OCI-LY1 (cell line): Measurements from ENCODE around the gene NEURL1.

ENCODE experiments used
- H2AFZ ChIP-seq: fragments of 200-600 bp; sonication (generic), shearing (Covaris generic); 2 replicates; pipeline ENCODE4 v1.6.0; 2014; ENCODE audit warnings: antibody characterized with exemption, mild to moderate bottlenecking, low read length
- H3F3A ChIP-seq: fragments of 200-600 bp; sonication (generic), shearing (Covaris generic); 2 replicates; pipeline ENCODE4 v1.6.0; 2014; ENCODE audit warnings: mild to moderate bottlenecking, antibody characterized with exemption, low read length, moderate library complexity; ENCODE audit not compliant: insufficient read depth
- H3K27ac ChIP-seq: fragments of 200-600 bp; sonication (generic); 2 replicates; pipeline ENCODE4 v1.5.1; 2014; ENCODE audit warnings: low read length, mixed run types, mild to moderate bottlenecking, low read depth; ENCODE audit not compliant: poor library complexity, severe bottlenecking
- H3K27me3 ChIP-seq: fragments of 200-600 bp; sonication (generic); 2 replicates; pipeline ENCODE4 v1.6.0; 2014; ENCODE audit warnings: antibody characterized with exemption, mild to moderate bottlenecking, low read length, moderate library complexity; ENCODE audit not compliant: insufficient read depth
- H3K36me3 ChIP-seq: fragments of 200-600 bp; sonication (generic); 2 replicates; pipeline ENCODE4 v1.6.1; 2014; ENCODE audit warnings: mild to moderate bottlenecking, antibody characterized with exemption, low read length, moderate library complexity, mixed read lengths; ENCODE audit not compliant: insufficient read depth
- H3K4me1 ChIP-seq: fragments of 200-600 bp; sonication (generic); 2 replicates; pipeline ENCODE4 v1.5.1; 2014; ENCODE audit warnings: mild to moderate bottlenecking, low read length, moderate library complexity; ENCODE audit not compliant: insufficient read depth, severe bottlenecking
- H3K4me2 ChIP-seq: fragments of 200-600 bp; sonication (generic), shearing (Covaris generic); 2 replicates; pipeline ENCODE4 v1.6.1; 2014; ENCODE audit warnings: low read length
- H3K4me3 ChIP-seq: fragments of 200-600 bp; sonication (generic); 2 replicates; pipeline ENCODE4 v1.5.1; 2014; ENCODE audit warnings: low read length, low read depth, mild to moderate bottlenecking, mixed read lengths; ENCODE audit not compliant: poor library complexity, severe bottlenecking
- H3K79me2 ChIP-seq: fragments of 200-600 bp; shearing (Covaris generic); 2 replicates; pipeline ENCODE4 v1.6.1; 2016; ENCODE audit warnings: mixed run types, low read length, mixed read lengths; ENCODE audit not compliant: insufficient read depth
- H3K9ac ChIP-seq: fragments of 200-600 bp; sonication (generic), shearing (Covaris generic); 2 replicates; pipeline ENCODE4 v1.6.1; 2014; ENCODE audit warnings: mild to moderate bottlenecking, low read length, mixed read lengths
- H3K9me2 ChIP-seq: fragments of 200-600 bp; sonication (generic), shearing (Covaris generic); 2 replicates; pipeline ENCODE4 v1.6.1; 2014; ENCODE audit warnings: low read depth, mild to moderate bottlenecking, low read length, mixed read lengths
- H3K9me3 ChIP-seq: fragments of 200-600 bp; shearing (Covaris generic); 2 replicates; pipeline ENCODE4 v1.6.1; 2014; ENCODE audit warnings: low read length, mixed read lengths
- H4K20me1 ChIP-seq: fragments of 200-600 bp; sonication (generic), shearing (Covaris generic); 2 replicates; pipeline ENCODE4 v1.6.0; 2016; ENCODE audit warnings: mild to moderate bottlenecking, low read length; ENCODE audit not compliant: insufficient read depth
- EZH2 ChIP-seq: fragments of 200-600 bp; sonication (generic), shearing (Covaris generic); IDR thresholded peaks from 2 replicates; pipeline ENCODE4 v1.8.0; 2017; ENCODE audit warnings: borderline replicate concordance, mixed run types, mild to moderate bottlenecking, antibody characterized with exemption, low read length, moderate library complexity, mixed read lengths
- TF ChIP-seq, protein P1 (sequence below): fragments of 200-600 bp; sonication (generic), shearing (Covaris generic); IDR thresholded peaks from 2 replicates; pipeline ENCODE4 v1.5.1; 2017; ENCODE audit warnings: mild to moderate bottlenecking, antibody characterized with exemption, low read length, moderate library complexity, mixed read lengths

The NEURL1 gene

DNA sequence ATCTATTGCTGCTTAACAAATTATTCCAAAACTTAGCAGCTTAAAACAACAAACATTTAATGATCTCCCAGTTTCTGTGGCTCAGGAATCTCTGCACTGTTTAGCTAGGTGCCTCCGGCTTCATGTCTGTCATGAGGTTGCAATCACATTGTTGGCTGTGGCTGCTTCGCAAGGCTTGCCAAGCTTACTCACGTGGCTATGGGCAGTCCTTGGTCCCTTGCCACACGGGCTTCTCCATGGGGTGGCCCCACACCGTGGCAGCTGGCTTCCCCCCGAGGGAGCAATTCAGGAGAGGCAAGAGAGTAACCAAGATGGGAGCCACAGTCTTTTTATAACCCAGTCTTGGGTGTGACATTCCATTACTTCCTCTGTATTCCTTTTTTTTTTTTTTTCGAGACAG, 67.4 kb downstream of the NEURL1 start:
- Histone ChIP-seq H2AFZ (no peak overlapping the region), H3K9me3 (no peaks in the 10 kb centered on the region), H3K4me2 (no peak overlapping the region), H3K4me1 (no peaks in the 10 kb centered on the region), H3K9ac (no peak overlapping the region), H3K9me2 (no peaks in the 10 kb centered on the region), H4K20me1 (no peaks in the 10 kb centered on the region), H3K4me3 (no peak overlapping the region), H3F3A (no peaks in the 10 kb centered on the region), H3K36me3 (no peaks in the 10 kb centered on the region), H3K79me2 (no peaks in the 10 kb centered on the region), H3K27me3 (no peaks in the 10 kb centered on the region), H3K27ac (no peak overlapping the region)
- TF ChIP-seq EZH2 = no peak
- TF ChIP-seq, protein P1, sequence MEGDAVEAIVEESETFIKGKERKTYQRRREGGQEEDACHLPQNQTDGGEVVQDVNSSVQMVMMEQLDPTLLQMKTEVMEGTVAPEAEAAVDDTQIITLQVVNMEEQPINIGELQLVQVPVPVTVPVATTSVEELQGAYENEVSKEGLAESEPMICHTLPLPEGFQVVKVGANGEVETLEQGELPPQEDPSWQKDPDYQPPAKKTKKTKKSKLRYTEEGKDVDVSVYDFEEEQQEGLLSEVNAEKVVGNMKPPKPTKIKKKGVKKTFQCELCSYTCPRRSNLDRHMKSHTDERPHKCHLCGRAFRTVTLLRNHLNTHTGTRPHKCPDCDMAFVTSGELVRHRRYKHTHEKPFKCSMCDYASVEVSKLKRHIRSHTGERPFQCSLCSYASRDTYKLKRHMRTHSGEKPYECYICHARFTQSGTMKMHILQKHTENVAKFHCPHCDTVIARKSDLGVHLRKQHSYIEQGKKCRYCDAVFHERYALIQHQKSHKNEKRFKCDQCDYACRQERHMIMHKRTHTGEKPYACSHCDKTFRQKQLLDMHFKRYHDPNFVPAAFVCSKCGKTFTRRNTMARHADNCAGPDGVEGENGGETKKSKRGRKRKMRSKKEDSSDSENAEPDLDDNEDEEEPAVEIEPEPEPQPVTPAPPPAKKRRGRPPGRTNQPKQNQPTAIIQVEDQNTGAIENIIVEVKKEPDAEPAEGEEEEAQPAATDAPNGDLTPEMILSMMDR = no peak

GRCh38 chr10:103562383-103562782, 68.9 kb downstream of the NEURL1 start:
- TF ChIP-seq EZH2 = no peak
- TF ChIP-seq, protein P1 = no peak
- H3K27ac ChIP-seq = no peak overlapping the region
- H3K9me3 ChIP-seq = no peaks in the 10 kb centered on the region
- H3K9ac ChIP-seq = no peak overlapping the region
- no peaks in the 10 kb centered on the region for H3F3A ChIP-seq
- H4K20me1 ChIP-seq = no peaks in the 10 kb centered on the region
- H3K36me3 ChIP-seq = no peaks in the 10 kb centered on the region
- H3K4me3 ChIP-seq = no peak overlapping the region
- H3K27me3 ChIP-seq = no peaks in the 10 kb centered on the region
- H2AFZ ChIP-seq = no peak overlapping the region
- no peaks in the 10 kb centered on the region for H3K4me1 ChIP-seq
- no peaks in the 10 kb centered on the region for H3K79me2 ChIP-seq
- H3K9me2 ChIP-seq = no peaks in the 10 kb centered on the region
- no peak overlapping the region for H3K4me2 ChIP-seq

DNA sequence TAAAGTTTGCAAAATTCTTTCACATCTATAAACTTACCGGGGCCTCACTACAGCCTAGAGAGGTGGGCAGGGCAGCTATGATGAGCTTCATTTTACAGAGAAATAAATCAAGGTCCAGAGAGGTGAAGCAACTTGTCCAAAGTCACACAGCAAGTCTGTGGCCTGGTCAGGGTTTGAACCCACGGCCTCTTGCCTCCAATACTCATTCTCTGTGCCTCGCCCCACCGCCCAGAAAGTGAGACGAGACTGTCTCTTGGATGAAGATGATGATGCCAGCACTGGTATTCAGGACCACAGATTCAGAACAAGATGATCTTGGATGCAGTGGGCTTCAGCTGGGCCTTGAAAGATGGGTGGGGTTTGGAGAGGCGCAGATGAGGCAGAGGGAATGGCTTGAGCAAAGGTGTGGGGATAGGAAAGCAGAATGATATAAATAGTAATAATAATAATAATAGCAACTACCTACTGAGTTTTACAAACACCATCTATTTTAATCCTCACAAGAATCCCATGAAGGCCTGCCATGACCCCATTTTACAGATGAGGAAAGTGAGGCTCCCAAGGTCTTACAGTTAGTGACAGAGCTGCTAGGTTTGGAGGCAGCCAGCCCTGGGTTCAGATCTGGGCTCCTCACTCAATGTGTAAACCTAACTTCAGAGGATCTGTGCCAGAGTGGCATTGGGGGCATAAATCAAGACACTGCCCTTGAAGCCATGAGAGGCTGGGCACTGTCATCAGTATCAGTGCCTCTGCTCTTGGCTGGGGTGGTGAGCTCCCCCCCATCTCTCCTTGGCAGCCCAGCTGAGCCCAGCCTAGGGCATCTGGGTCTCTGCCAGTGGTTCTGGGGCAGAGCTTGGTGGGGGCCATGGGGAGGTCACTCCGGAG, 70.0 kb downstream of the NEURL1 start:
- Histone ChIP-seq H3K27ac (no peak overlapping the region), H3K27me3 (no peaks in the 10 kb centered on the region), H4K20me1 (no peaks in the 10 kb centered on the region), H3K79me2 (no peaks in the 10 kb centered on the region), H3K36me3 (no peaks in the 10 kb centered on the region), H3F3A (no peaks in the 10 kb centered on the region), H3K9me3 (no peaks in the 10 kb centered on the region), H3K4me1 (no peaks in the 10 kb centered on the region), H3K4me3 (no peak overlapping the region), H2AFZ (no peak overlapping the region), H3K4me2 (no peak overlapping the region), H3K9me2 (no peaks in the 10 kb centered on the region), H3K9ac (no peak overlapping the region)
- TF ChIP-seq, protein P1 = no peak
- TF ChIP-seq EZH2 = no peak
